Liver (tissue), 9 donors: ENCODE measurements around the gene PLA2G15. TPM values are rescaled to one million over a fixed set of nuclear protein-coding genes. Genes with fewer than 3 reads are reported as not detected.
A peak's percentile ranks its signal among the peaks of the same experiment; 100 is the strongest.

Experiments used
- DNase-seq: peaks from one replicate; pipeline ENCODE4 v3.0.0-alpha.2; 2017; ENCODE audit warnings: low spot score
- H3K27ac ChIP-seq, 2 donors: one replicate each; pipeline ENCODE4 v1.7.0; 2013; ENCODE audit warnings: inconsistent platforms in 2 of 2, low read length in 2 of 2, control low read depth in 1 of 2, low read depth in 1 of 2, mild to moderate bottlenecking in 1 of 2
- H3K27me3 ChIP-seq, 4 donors: one replicate each; pipeline versions ENCODE4 v1.6.1 to v1.7.0; 2013; ENCODE audit warnings: low read length in 3 of 4, inconsistent platforms in 1 of 4, mild to moderate bottlenecking in 1 of 4, moderate library complexity in 1 of 4; ENCODE audit not compliant: control insufficient read depth in 4 of 4, insufficient read depth in 4 of 4
- H3K36me3 ChIP-seq, 4 donors: one replicate each; pipeline versions ENCODE4 v1.6.1 to v1.7.0; 2013; ENCODE audit warnings: low read length in 3 of 4, mild to moderate bottlenecking in 3 of 4, low read depth in 1 of 4, moderate library complexity in 1 of 4; ENCODE audit not compliant: control insufficient read depth in 4 of 4, insufficient read depth in 3 of 4
- H3K4me1 ChIP-seq, 4 donors: one replicate each; pipeline versions ENCODE4 v1.6.1 to v1.7.0; 2013; ENCODE audit warnings: low read length in 3 of 4, mild to moderate bottlenecking in 3 of 4, moderate library complexity in 1 of 4; ENCODE audit not compliant: control insufficient read depth in 4 of 4, insufficient read depth in 4 of 4
- H3K4me3 ChIP-seq, 3 donors: one replicate each; pipeline versions ENCODE4 v1.6.1 to v1.7.0; 2013; ENCODE audit warnings: low read length in 3 of 3, control low read depth in 1 of 3, low read depth in 1 of 3, mild to moderate bottlenecking in 1 of 3
- H3K9ac ChIP-seq, 2 donors: one replicate each; pipeline ENCODE4 v1.7.0; 2013; ENCODE audit warnings: low read length in 2 of 2, mild to moderate bottlenecking in 2 of 2, moderate library complexity in 2 of 2, control low read depth in 1 of 2, low read depth in 1 of 2
- H3K9me3 ChIP-seq, 4 donors: one replicate each; pipeline versions ENCODE4 v1.6.1 to v1.7.0; 2013; ENCODE audit warnings: low read length in 3 of 4; ENCODE audit not compliant: control insufficient read depth in 4 of 4
- EGR1 ChIP-seq, 2 donors: IDR thresholded peaks; 2 replicates each; pipeline ENCODE4 v1.6.1; 2016 to 2018; ENCODE audit warnings: antibody characterized with exemption in 2 of 2, low read depth in 2 of 2
- FOXA1 ChIP-seq: IDR thresholded peaks from 2 replicates; pipeline ENCODE4 v1.6.1; 2016; ENCODE audit warnings: antibody characterized with exemption
- FOXA2 ChIP-seq: IDR thresholded peaks from 2 replicates; pipeline ENCODE4 v1.6.1; 2016; ENCODE audit warnings: antibody characterized with exemption
- HNF4A ChIP-seq, 2 donors: conservative IDR thresholded peaks; 2 replicates each; pipeline ENCODE4 v1.6.1; 2016; ENCODE audit warnings: antibody characterized with exemption in 2 of 2, mild to moderate bottlenecking in 2 of 2
- HNF4G ChIP-seq: IDR thresholded peaks from 2 replicates; pipeline ENCODE4 v1.6.1; 2016; ENCODE audit warnings: antibody characterized with exemption
- JUND ChIP-seq, 2 donors: IDR thresholded peaks; 2 replicates each; pipeline ENCODE4 v1.6.1; 2016; ENCODE audit warnings: antibody characterized with exemption in 2 of 2
- MAX ChIP-seq: IDR thresholded peaks from 2 replicates; pipeline ENCODE4 v1.6.1; 2016; ENCODE audit warnings: antibody characterized with exemption
- NR2F2 ChIP-seq: IDR thresholded peaks from 2 replicates; pipeline ENCODE4 v1.6.1; 2016; ENCODE audit warnings: antibody characterized with exemption
- REST ChIP-seq: IDR thresholded peaks from 2 replicates; pipeline ENCODE4 v1.6.1; 2016; ENCODE audit warnings: antibody characterized with exemption, mild to moderate bottlenecking
- SP1 ChIP-seq: IDR thresholded peaks from 2 replicates; pipeline ENCODE4 v1.6.1; 2018; ENCODE audit warnings: antibody characterized with exemption, mild to moderate bottlenecking
- TAF1 ChIP-seq: conservative IDR thresholded peaks from 2 replicates; pipeline ENCODE4 v1.6.1; 2016; ENCODE audit warnings: antibody characterized with exemption, mild to moderate bottlenecking
- YY1 ChIP-seq: IDR thresholded peaks from 2 replicates; pipeline ENCODE4 v1.6.1; 2016; ENCODE audit warnings: antibody characterized with exemption, mild to moderate bottlenecking
- WGBS: extraction: QIAGEN DNeasy Blood & Tissue Kit; methylation state at CpG from one replicate; pipeline ENCODE4 v1.1.7; 2013; 5-methylcytosine and 5-hydroxymethylcytosine counted together
- polyA plus RNA-seq, 2 donors: library from polyadenylated mRNA; stranded (reverse) in 1 of 2; unstranded in 1 of 2; fragments of 200-250 nt in 1 of 2; fragments of >200 nt in 1 of 2; fragmentation: Nextera tagmentation in 1 of 2; extraction: Ambion mirVana in 1 of 2; gene quantifications; one replicate each; pipeline versions ENCODE4 v1.2.1 to v1.2.3, GENCODE V29; 2013 to 2015
- total RNA-seq, 2 donors: library from RNA; depleted of rRNA; stranded (reverse); fragments of >200 nt; gene quantifications; one replicate each; pipeline ENCODE4 v1.2.3, GENCODE V29; 2014
- TF ChIP-seq, protein P1 (sequence below): fragments of 150-350 bp; IDR thresholded peaks from 2 replicates; pipeline ENCODE4 v1.5.1; 2017; ENCODE audit warnings: improper control_type of control experiment, low read depth, low read length; ENCODE audit not compliant: missing input control
- TF ChIP-seq, protein P2 (sequence below): IDR thresholded peaks from 2 replicates; pipeline ENCODE4 v1.6.1; 2016; ENCODE audit warnings: antibody characterized with exemption
- donor health status: healthy.
- donor health status: healthy.
- donor health status: healthy.
- donor health status: healthy.
- donor health status: healthy.

Gene PLA2G15
- total and polyA plus RNA-seq, 4 donors: 4.5 to 19.8 (median 15.1) TPM

DNA sequence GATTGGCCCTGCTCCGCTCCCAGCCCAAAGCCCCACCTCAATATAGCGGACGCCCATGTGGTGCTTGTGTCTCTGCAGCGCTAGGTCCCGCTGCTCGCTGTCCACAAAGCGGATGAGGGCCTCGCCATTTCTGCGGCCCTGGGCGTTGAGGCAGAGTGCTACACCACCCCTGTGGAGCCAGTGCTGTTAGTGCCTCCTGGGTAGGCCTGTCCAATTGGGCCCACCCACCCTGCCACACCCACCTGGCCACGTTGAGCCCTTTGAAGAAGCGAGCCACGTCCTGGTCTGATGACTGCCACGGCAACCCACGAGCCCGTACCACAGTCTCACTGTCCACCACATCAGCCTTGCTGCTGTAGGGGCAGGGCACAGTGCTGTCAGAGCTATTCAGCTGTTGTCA, 12.8 kb upstream of the PLA2G15 start (continued):
- no peak for TF ChIP-seq REST

DNA sequence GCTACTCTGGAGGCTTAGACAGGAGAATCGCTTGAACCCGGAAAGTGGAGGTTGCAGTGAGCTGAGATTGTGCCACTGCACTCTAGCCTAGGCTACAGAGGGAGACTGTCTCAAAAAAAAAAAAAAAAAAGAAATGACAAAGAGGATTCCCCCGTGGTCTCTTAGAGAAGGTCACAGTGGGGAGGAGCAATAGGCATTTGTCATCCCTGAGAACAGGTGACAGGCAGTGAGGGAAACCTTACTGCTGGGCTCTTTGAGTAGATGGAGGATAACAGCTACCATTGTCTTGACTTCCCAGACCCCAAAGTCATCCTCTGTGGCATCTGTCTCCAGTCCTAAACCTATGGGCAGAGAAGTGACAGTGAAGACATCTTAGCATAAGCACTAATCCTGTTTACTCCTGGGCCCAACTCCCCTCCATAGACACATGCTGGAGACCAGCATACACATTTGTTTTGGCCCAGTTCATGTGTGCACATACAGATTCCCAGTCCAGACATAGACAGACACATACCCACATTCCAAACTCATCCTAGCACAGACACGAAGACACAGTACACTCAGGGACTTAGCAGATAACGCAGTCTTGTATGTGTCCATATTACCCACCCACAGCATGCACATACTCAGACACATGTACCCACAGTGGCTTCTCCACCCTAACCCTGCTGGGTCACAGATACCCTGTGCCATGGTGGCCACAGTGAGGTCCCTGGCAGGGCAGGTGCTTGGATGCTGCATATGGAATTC, 11.9 kb upstream of the PLA2G15 start:
- Histone ChIP-seq H3K4me3 (peak overlapping the region in 1 of 3 donors; percentile 6), H3K4me1 (peaks cover 10 to 63% (median 52%) of the 10 kb centered on the region in 4 donors), H3K9me3 (no peaks in the 10 kb centered on the region), H3K36me3 (peaks cover 6 to 35% (median 20%) of the 10 kb centered on the region in 4 donors), H3K9ac (no peak overlapping the region), H3K27ac (no peak overlapping the region), H3K27me3 (no peaks in the 10 kb centered on the region)
- WGBS: 70% methylated on average over 5 of the region's 5 CpGs
- no peak for DNase-seq
- TF ChIP-seq FOXA1: no peak
- TF ChIP-seq NR2F2: no peak
- no peak for TF ChIP-seq JUND (IDR thresholded peaks at IDR 0.05)
- no peak for TF ChIP-seq SP1
- no peak for TF ChIP-seq EGR1 (IDR thresholded peaks at IDR 0.05; ENCODE audit: low read depth in 2 of 2)
- no peak for TF ChIP-seq YY1
- no peak for TF ChIP-seq MAX
- TF ChIP-seq, protein P1, sequence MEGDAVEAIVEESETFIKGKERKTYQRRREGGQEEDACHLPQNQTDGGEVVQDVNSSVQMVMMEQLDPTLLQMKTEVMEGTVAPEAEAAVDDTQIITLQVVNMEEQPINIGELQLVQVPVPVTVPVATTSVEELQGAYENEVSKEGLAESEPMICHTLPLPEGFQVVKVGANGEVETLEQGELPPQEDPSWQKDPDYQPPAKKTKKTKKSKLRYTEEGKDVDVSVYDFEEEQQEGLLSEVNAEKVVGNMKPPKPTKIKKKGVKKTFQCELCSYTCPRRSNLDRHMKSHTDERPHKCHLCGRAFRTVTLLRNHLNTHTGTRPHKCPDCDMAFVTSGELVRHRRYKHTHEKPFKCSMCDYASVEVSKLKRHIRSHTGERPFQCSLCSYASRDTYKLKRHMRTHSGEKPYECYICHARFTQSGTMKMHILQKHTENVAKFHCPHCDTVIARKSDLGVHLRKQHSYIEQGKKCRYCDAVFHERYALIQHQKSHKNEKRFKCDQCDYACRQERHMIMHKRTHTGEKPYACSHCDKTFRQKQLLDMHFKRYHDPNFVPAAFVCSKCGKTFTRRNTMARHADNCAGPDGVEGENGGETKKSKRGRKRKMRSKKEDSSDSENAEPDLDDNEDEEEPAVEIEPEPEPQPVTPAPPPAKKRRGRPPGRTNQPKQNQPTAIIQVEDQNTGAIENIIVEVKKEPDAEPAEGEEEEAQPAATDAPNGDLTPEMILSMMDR: no peak
- TF ChIP-seq HNF4A (conservative IDR thresholded peaks at IDR 0.05): no peak
- TF ChIP-seq TAF1: no peak

DNA sequence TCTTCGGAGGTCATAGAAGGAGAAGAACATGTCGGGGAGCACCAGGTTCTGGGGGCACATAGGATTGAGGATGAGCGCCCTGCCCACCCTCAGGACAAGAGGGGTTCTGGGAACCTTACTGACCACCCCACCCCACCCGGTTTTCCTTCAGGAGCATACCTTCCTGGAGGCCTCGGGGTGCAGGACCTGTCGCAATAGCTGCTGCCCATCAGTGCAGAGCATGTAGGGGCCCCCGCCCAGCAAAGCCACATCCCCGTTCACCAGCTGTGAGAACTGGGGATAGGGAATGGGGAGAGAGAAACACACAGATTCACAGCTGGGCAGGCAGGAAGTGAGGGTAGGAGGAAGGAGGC, 11.4 kb upstream of the PLA2G15 start:
- WGBS: 52% methylated on average over 8 of the region's 8 CpGs
- peaks cover 6 to 33% (median 18%) of the 10 kb centered on the region in 4 donors for H3K36me3 ChIP-seq
- no peak overlapping the region for H3K9ac ChIP-seq
- no peak for DNase-seq
- H3K27ac ChIP-seq: peak overlapping the region in 1 of 2 donors; percentile 3
- no peaks in the 10 kb centered on the region for H3K27me3 ChIP-seq
- TF ChIP-seq, protein P2, sequence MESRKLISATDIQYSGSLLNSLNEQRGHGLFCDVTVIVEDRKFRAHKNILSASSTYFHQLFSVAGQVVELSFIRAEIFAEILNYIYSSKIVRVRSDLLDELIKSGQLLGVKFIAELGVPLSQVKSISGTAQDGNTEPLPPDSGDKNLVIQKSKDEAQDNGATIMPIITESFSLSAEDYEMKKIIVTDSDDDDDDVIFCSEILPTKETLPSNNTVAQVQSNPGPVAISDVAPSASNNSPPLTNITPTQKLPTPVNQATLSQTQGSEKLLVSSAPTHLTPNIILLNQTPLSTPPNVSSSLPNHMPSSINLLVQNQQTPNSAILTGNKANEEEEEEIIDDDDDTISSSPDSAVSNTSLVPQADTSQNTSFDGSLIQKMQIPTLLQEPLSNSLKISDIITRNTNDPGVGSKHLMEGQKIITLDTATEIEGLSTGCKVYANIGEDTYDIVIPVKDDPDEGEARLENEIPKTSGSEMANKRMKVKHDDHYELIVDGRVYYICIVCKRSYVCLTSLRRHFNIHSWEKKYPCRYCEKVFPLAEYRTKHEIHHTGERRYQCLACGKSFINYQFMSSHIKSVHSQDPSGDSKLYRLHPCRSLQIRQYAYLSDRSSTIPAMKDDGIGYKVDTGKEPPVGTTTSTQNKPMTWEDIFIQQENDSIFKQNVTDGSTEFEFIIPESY: no peak
- TF ChIP-seq HNF4A (conservative IDR thresholded peaks at IDR 0.05) (no peak), REST (no peak), HNF4G (no peak), FOXA2 (no peak), FOXA1 (no peak), MAX (no peak)
- peaks cover 10 to 62% (median 47%) of the 10 kb centered on the region in 4 donors for H3K4me1 ChIP-seq
- H3K4me3 ChIP-seq: peak overlapping the region; percentile 6 to 88 (median 82)
- no peaks in the 10 kb centered on the region for H3K9me3 ChIP-seq
